Heart right ventricle (tissue), 16 donors: ENCODE data around the gene ZNF444. TPM values are rescaled to one million over a fixed set of nuclear protein-coding genes. Genes with fewer than 3 reads are reported as not detected.
"Not testable (repeated sequence)": the region's sequence is repeated elsewhere in the genome, so short reads cannot be mapped to it uniquely, and the experiment has no call there.

Source experiments
- ATAC-seq, 8 donors: fragments of 200-7000 bp; cut with Tn5 transposase; one replicate each; pipeline ENCODE4 v1.9.1; 2020; ENCODE audit warnings: mild to moderate bottlenecking in 8 of 8, moderate library complexity in 8 of 8, moderate number of reproducible peaks in 1 of 8
- DNase-seq, 2 donors: peaks; one replicate each; pipeline ENCODE4 v3.0.0-alpha.2; 2020
- H3K27ac ChIP-seq, 10 donors: fragments of 200-600 bp; sonication (generic) in 2 of 10; one replicate each; pipeline versions ENCODE4 v1.5.0 to v1.8.0; 2020 to 2022; ENCODE audit warnings: mild to moderate bottlenecking in 3 of 10
- H3K27me3 ChIP-seq, 7 donors: fragments of 200-600 bp; one replicate each; pipeline ENCODE4 v1.8.0; 2021 to 2022; ENCODE audit warnings: mild to moderate bottlenecking in 2 of 7
- H3K36me3 ChIP-seq, 9 donors: fragments of 200-600 bp; sonication (generic) in 1 of 9; one replicate each; pipeline versions ENCODE4 v1.5.0 to v1.8.0; 2020 to 2022; ENCODE audit warnings: mild to moderate bottlenecking in 2 of 9
- H3K4me1 ChIP-seq, 9 donors: fragments of 200-600 bp; sonication (generic) in 1 of 9; one replicate each; pipeline versions ENCODE4 v1.5.0 to v1.8.0; 2020 to 2022; ENCODE audit warnings: mild to moderate bottlenecking in 4 of 9
- H3K4me3 ChIP-seq, 10 donors: fragments of 200-600 bp; sonication (generic) in 2 of 10; one replicate each; pipeline versions ENCODE4 v1.5.0 to v1.8.0; 2020 to 2022; ENCODE audit warnings: mild to moderate bottlenecking in 7 of 10, moderate library complexity in 2 of 10
- H3K9me3 ChIP-seq, 11 donors: fragments of 200-600 bp in 10 of 11; sonication (generic) in 2 of 11; one replicate each; pipeline versions ENCODE4 v1.5.0 to v1.8.0; 2013 to 2022; ENCODE audit warnings: mild to moderate bottlenecking in 2 of 11, control low read depth in 1 of 11, moderate library complexity in 1 of 11
- WGBS, 2 donors: extraction: QIAGEN DNeasy Blood & Tissue Kit; methylation state at CpG; one replicate each; pipeline ENCODE4 v1.1.7; 2013; ENCODE audit warnings: inconsistent platforms in 1 of 2; 5-methylcytosine and 5-hydroxymethylcytosine counted together
- intact Hi-C, 10 donors: fragments of 100-400 bp; cut with DNase I; formaldehyde crosslinking; loops; one replicate each; pipeline versions ENCODE4 v1.11.1 to v1.14.2; 2022
- polyA plus RNA-seq, 2 donors: library from polyadenylated mRNA; stranded (reverse); fragments of 200-250 nt; gene quantifications; one replicate each; pipeline ENCODE4 v1.2.3, GENCODE V29; 2013
- total RNA-seq, 10 donors: library from RNA; stranded (reverse); fragmentation: NEBNext Ultra II Directional in 3 of 10; extraction: Animal tissue kit (Norgen Biotek cat#: 25700) in 3 of 10; gene quantifications; one replicate each; pipeline versions ENCODE4 v1.2.1 to v1.2.4, GENCODE V29; 2021 to 2023
- TF ChIP-seq, protein P1 (sequence below), 9 donors: fragments of 200-600 bp; sonication (generic) in 2 of 9; IDR thresholded peaks; one replicate each; pipeline versions ENCODE4 v1.5.0 to v1.8.0; 2021 to 2022; ENCODE audit warnings: antibody characterized with exemption in 9 of 9, mild to moderate bottlenecking in 5 of 9, moderate library complexity in 1 of 9
- donor health status: Arrhythmogenic right ventricular cardiomyopathy.
- donor health status: ischemic (EF 13 %, LVEDD 7.1; RV severe dilation, severe dysfunction).
- donor health status: healthy with polysubstance abuse.
- donor health status: DM: no; HTN: yes; CAD: no.
- donor health status: DM: no; HTN: no; CAD: no.
- donor health status: ischemic (EF 25% LVEDD 6.9; RV normal size, moderate dysfunction).
- donor health status: ischemic (EF 25% LVEDD 5.7; RV mildly dilated, moderate dysfunction).
- donor health status: healthy.
- donor health status: DM: yes; HTN: yes; CAD: no.
- donor health status: Ischemic cardiomyopathy.
- donor health status: ischemic (EF 35%, LVEDD 5.7; RV mildly dilated, moderate dysfunction).
- donor health status: nonischemic (EF 11% LVEDD 7.7; RV severe dilation, severe dysfunction).
- donor health status: DM: yes; HTN: yes; CAD: no.
- donor health status: PGD.
- donor health status: ischemic (EF 29% LVEDD 5.4; RV normal size, mild dysfunction).
- donor health status: nonischemic (EF 23%, LVEDD 6.1; RV moderate dilation, normal function).

Gene ZNF444
- total and polyA plus RNA-seq, 12 donors, result 15.1 to 25.6 (median 22.4) TPM

- WGBS, 2 donors, result 32 to 36% methylated on average over 22 of the region's 22 CpGs
- peak; percentile 51 to 69 for DNase-seq
- ATAC-seq, result peak; percentile 56 to 78 (median 74)
- Histone ChIP-seq H3K27ac (peak overlapping the region in 5 of 10 donors; percentile 3 to 53 (median 20)), H3K9me3 (no peaks in the 10 kb centered on the region), H3K4me3 (no peak overlapping the region), H3K36me3 (peaks cover 0 to 37% (median 3%) of the 10 kb centered on the region in 9 donors), H3K4me1 (peaks cover 14 to 61% (median 44%) of the 10 kb centered on the region in 9 donors), H3K27me3 (no peaks in the 10 kb centered on the region)
- TF ChIP-seq, protein P1, sequence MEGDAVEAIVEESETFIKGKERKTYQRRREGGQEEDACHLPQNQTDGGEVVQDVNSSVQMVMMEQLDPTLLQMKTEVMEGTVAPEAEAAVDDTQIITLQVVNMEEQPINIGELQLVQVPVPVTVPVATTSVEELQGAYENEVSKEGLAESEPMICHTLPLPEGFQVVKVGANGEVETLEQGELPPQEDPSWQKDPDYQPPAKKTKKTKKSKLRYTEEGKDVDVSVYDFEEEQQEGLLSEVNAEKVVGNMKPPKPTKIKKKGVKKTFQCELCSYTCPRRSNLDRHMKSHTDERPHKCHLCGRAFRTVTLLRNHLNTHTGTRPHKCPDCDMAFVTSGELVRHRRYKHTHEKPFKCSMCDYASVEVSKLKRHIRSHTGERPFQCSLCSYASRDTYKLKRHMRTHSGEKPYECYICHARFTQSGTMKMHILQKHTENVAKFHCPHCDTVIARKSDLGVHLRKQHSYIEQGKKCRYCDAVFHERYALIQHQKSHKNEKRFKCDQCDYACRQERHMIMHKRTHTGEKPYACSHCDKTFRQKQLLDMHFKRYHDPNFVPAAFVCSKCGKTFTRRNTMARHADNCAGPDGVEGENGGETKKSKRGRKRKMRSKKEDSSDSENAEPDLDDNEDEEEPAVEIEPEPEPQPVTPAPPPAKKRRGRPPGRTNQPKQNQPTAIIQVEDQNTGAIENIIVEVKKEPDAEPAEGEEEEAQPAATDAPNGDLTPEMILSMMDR (IDR thresholded peaks at IDR 0.05), result peak; percentile 51 to 79 (median 73)
- intact Hi-C loops, result loop anchor here in 3 of 10 donors (5.0 to 10.0 kb wide), 4 partner anchors 37 to 377 kb away; partner anchors contain the start of gene ZNF444 (in 1 of the 3)
Observed at GRCh38 chr19:56105090-56105701, 35.9 kb upstream of the ZNF444 start.

DNA sequence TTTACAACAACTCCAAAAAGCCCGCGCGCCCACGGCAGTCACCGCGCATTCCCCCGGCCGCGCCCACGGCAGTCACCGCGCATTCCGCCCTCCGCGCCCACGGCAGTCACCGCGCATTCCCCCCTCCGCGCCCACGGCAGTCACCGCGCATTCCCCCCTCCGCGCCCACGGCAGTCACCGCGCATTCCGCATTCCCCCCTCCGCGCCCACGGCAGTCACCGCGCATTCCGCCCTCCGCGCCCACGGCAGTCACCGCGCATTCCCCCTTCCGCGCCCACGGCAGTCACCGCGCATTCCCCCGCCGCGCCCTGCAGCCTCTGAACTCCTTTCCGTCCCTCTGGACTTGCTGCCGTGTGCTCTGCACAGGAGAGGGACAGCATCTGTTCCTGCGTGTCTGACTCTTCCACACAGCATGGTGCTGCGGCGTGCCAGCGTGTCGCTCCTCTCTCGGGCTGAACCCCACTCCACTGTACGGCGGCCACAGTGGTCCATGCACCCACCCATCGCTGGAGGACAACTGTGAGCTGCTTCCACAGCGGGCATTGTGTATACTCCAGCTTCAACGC, 35.2 kb upstream of the ZNF444 start:
- ATAC-seq, H3K27me3 ChIP-seq, H3K4me3 ChIP-seq, H3K9me3 ChIP-seq: not testable (repeated sequence)
- WGBS, 2 donors, result 95 to 97% methylated on average over 61 of the region's 61 CpGs
- intact Hi-C loops, result loop anchor here in 3 of 10 donors (5.0 to 10.0 kb wide), 4 partner anchors 36 to 376 kb away; partner anchors contain the start of gene ZNF444 (in 1 of the 3)
- peaks cover 21 to 68% (median 52%) of the 10 kb centered on the region in 9 donors for H3K4me1 ChIP-seq
- peaks cover 0 to 34% (median 0%) of the 10 kb centered on the region in 9 donors for H3K36me3 ChIP-seq
- peak in 1 of 2 donors; percentile 8 for DNase-seq
- peak overlapping the region in 1 of 10 donors; percentile 3 for H3K27ac ChIP-seq

DNA sequence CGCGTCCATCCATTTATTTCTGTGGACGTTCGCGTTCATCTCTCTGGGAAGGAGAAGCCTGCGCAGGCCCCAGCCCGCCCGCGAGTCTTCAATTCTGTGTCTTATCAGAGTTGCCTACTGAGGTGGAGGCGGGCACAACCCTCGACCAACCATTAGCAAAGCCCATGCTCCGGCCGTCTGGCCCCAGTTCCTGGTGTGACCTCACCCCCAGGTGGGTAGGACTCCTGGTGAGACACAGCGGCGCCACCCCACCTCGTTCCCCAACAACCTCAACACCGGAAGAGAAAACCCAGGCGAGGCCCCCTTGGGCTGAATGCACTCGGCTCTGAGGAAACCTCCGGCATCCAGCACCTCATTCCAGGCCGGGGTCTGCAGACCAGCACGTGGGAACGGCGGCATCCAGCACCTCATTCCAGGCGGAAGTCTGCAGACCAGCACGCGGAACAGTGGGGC, 34.7 kb upstream of the ZNF444 start:
- Histone ChIP-seq H3K27me3 (no peaks in the 10 kb centered on the region), H3K9me3 (no peaks in the 10 kb centered on the region), H3K36me3 (peaks cover 0 to 29% (median 0%) of the 10 kb centered on the region in 9 donors), H3K27ac (no peak overlapping the region), H3K4me1 (peaks cover 22 to 73% (median 57%) of the 10 kb centered on the region in 9 donors), H3K4me3 (no peak overlapping the region)
- no peak for ATAC-seq
- peak in 1 of 2 donors; percentile 15 for DNase-seq
- TF ChIP-seq, protein P1 (IDR thresholded peaks at IDR 0.05), result no peak
- intact Hi-C loops, result loop anchor here in 3 of 10 donors (5.0 to 10.0 kb wide), 4 partner anchors 36 to 376 kb away; partner anchors contain the start of gene ZNF444 (in 1 of the 3)
- 85 to 86% methylated on average over 27 of the region's 27 CpGs for WGBS, 2 donors

DNA sequence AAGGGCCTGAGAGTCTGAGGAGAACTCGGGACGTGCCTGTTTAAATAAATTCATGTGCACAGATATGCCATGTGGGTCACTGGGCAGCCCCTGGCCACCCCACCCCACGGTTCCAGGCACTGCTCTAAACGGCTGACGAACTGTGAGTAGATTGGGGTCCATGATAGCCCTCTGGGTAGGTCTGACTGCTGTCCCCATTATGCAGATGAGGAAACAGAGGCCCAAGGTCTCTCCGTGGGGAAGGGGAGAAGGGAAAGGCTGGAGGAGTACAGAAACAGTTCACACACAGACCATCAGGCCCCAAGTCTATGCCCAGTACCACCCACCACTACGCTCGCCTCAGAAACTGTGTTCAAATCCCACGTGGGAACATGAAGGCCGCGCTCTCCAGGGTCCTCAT, 34.1 kb upstream of the ZNF444 start:
- Histone ChIP-seq H3K27me3 (no peaks in the 10 kb centered on the region), H3K4me3 (no peak overlapping the region), H3K9me3 (no peaks in the 10 kb centered on the region), H3K4me1 (peaks cover 27 to 79% (median 62%) of the 10 kb centered on the region in 9 donors), H3K36me3 (peaks cover 0 to 23% (median 0%) of the 10 kb centered on the region in 9 donors), H3K27ac (no peak overlapping the region)
- TF ChIP-seq, protein P1 (IDR thresholded peaks at IDR 0.05), result no peak
- intact Hi-C loops, result loop anchor here in 3 of 10 donors (5.0 to 10.0 kb wide), 4 partner anchors 35 to 375 kb away; partner anchors contain the start of gene ZNF444 (in 1 of the 3)
- ATAC-seq (no peak), DNase-seq (no peak)
- 88 to 89% methylated on average over 11 of the region's 11 CpGs for WGBS, 2 donors
